HL-60 (cell line): ENCODE data around the gene TIA1.

Experiments used
- DNase-seq, 2 experiments: peaks; one replicate each; pipeline ENCODE4 v3.0.0-alpha.2; 2010 to 2020; ENCODE audit warnings: low read depth in 1 of 2, low spot score in 1 of 2
- H3K27ac ChIP-seq: fragments of 250-450 bp; sonication (Bioruptor Pico); replicated peaks from 2 replicates; pipeline ENCODE4 v1.5.1; 2020; ENCODE audit warnings: mild to moderate bottlenecking, moderate library complexity
- H3K27me3 ChIP-seq: fragments of 250-450 bp; sonication (Bioruptor Pico); 2 replicates; pipeline ENCODE4 v1.5.1; 2021; ENCODE audit warnings: mild to moderate bottlenecking, moderate library complexity; ENCODE audit not compliant: insufficient read depth, poor library complexity, severe bottlenecking
- H3K4me3 ChIP-seq: replicated peaks from 2 replicates; pipeline ENCODE4 v1.5.1; 2011; ENCODE audit warnings: mild to moderate bottlenecking, control low read depth, low read length; ENCODE audit not compliant: insufficient read depth
- CTCF ChIP-seq: IDR thresholded peaks from one replicate; pipeline ENCODE4 v1.5.1; 2011; ENCODE audit warnings: low read length, control low read depth, inconsistent platforms; ENCODE audit not compliant: insufficient read depth
- GABPA ChIP-seq: IDR thresholded peaks from 2 replicates; pipeline ENCODE4 v1.6.1; 2012; ENCODE audit warnings: low read depth
- POLR2AphosphoS5 ChIP-seq: IDR thresholded peaks from 2 replicates; pipeline ENCODE4 v1.6.1; 2012; ENCODE audit warnings: low read depth
- REST ChIP-seq: IDR thresholded peaks from 2 replicates; pipeline ENCODE4 v1.6.1; 2012; ENCODE audit warnings: low read depth; ENCODE audit not compliant: insufficient replicate concordance
- SPI1 ChIP-seq: IDR thresholded peaks from 2 replicates; pipeline ENCODE4 v1.6.1; 2012; ENCODE audit warnings: low read depth, mild to moderate bottlenecking, borderline replicate concordance

Gene TIA1

DNA sequence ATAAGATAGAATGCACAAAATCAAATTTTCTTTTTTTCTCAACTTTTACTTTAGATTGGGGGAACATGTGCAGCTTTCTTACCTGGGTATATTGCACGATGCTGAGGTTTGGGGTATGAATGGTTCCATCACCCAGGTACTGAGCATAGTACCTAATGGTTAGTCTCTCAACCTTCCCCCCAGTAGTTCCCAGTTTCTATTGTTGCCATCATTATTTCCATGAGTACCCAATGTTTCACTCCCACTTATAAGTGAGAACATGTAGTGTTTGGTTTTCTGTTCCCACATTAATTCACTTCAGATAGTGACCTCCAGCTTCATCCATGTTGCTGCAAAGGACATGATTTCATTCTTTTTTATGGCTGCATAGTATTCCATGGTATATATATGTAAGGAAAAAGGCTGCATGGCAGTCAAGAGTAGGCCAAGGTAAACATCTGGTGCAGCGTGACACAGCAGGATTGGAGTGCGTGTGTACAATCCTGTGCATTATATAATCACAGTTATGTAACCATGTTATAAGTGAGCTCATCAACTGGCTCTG is 47.1 kb downstream of the TIA1 start:
- Histone ChIP-seq H3K27me3 (no peaks in the 10 kb centered on the region), H3K27ac (no peak overlapping the region), H3K4me3 (no peak overlapping the region)
- no peak for DNase-seq
- TF ChIP-seq SPI1 = no peak
- no peak for TF ChIP-seq POLR2AphosphoS5
- TF ChIP-seq REST = no peak
- no peak for TF ChIP-seq GABPA
- no peak for TF ChIP-seq CTCF

DNA sequence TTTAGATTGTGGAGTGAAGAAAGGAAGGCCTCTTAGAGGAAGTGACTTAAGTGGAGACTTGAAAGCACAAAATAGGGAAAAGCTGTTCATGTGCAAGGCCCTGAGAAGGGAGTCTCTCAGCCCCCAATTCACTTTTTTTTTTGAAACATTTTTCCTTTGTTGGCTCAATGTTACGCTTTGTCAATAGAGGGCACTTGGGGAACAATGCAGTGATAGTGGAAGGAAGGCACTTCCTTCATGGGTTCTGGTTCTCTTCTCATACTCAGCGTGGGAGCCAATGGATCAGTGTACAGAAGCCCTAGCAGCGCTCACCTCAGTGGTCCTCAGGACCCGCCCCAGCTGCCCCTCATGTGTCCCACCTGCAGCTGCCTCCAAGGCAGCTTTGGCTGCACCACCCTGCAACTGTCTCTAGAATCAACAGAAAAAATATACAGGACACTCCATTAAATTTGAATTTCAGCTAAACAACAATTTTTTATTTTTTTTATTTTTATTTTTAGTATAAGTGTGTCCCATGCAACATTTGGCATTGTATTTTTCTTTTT is 49.0 kb downstream of the TIA1 start:
- no peak for TF ChIP-seq POLR2AphosphoS5
- no peak for TF ChIP-seq REST
- TF ChIP-seq SPI1 = no peak
- TF ChIP-seq GABPA = no peak
- no peak for TF ChIP-seq CTCF
- DNase-seq = no peak
- Histone ChIP-seq H3K27me3 (no peaks in the 10 kb centered on the region), H3K27ac (no peak overlapping the region), H3K4me3 (no peak overlapping the region)

DNA sequence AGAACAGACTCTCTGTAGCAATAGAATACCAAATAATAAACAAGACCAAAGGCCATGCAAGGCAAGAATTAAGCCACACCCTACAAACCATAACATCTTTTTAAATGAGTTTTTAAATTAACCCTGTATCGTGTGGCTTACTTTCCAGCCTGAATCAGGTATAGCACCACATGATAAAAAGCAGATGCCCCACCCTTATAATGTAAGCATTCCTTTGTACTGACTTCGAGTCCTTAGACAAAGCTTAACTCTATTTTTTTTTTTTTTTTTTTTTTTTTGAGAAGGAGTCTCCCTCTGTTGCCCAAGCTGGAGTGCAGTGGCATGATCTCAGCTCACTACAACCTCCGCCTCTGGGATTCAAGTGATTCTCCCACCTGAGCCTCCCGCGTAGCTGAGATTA is 55.9 kb downstream of the TIA1 start:
- no peak for DNase-seq
- Histone ChIP-seq H3K27me3 (no peaks in the 10 kb centered on the region), H3K27ac (no peak overlapping the region), H3K4me3 (no peak overlapping the region)
- TF ChIP-seq GABPA = no peak
- TF ChIP-seq CTCF = no peak
- TF ChIP-seq POLR2AphosphoS5 = no peak
- TF ChIP-seq REST = no peak
- TF ChIP-seq SPI1 = no peak
